H1 (cell line): Measurements from ENCODE around the gene MGST3. TPM values are rescaled to one million over a fixed set of nuclear protein-coding genes. Genes with fewer than 3 reads are reported as not detected.

Experiments used
- CHD2 ChIP-seq: IDR thresholded peaks from 2 replicates; pipeline ENCODE4 v1.6.1; 2012; ENCODE audit warnings: low read length, improper control_type of control experiment
- CTBP2 ChIP-seq: IDR thresholded peaks from 2 replicates; pipeline ENCODE4 v1.7.0; 2011; ENCODE audit warnings: borderline replicate concordance, mild to moderate bottlenecking, moderate library complexity, mixed read lengths, low read length; ENCODE audit not compliant: insufficient read depth, insufficient read length
- GABPA ChIP-seq: IDR thresholded peaks from 2 replicates; pipeline ENCODE4 v1.6.1; 2011; ENCODE audit warnings: mild to moderate bottlenecking, low read length, moderate library complexity, borderline replicate concordance; ENCODE audit not compliant: insufficient read depth
- SP4 ChIP-seq: IDR thresholded peaks from 2 replicates; pipeline ENCODE4 v1.6.1; 2012; ENCODE audit warnings: low read length, inconsistent platforms
- polyA plus RNA-seq, 7 experiments: library from polyadenylated mRNA; depleted of rRNA in 3 of 7; stranded (reverse) in 5 of 7; unstranded in 2 of 7; fragments of >200 nt in 5 of 7; fragments of 200-250 nt in 2 of 7; gene quantifications; 1 replicate in 5 of 7; 2 replicates in 1 of 7; 4 replicates in 1 of 7; pipeline versions ENCODE4 v1.2.1 to v1.2.3, GENCODE V29; 2011 to 2013; ENCODE audit warnings: missing spikeins in 2 of 7, mixed read lengths in 2 of 7
- total RNA-seq: library from RNA; stranded (reverse); fragmentation: NEBNext Ultra II Directional; extraction: Animal tissue kit (Norgen Biotek cat#: 25700); gene quantifications from 2 replicates; pipeline ENCODE4 v1.2.1, GENCODE V29; 2021
- TF ChIP-seq, protein P1 (sequence below): IDR thresholded peaks from 2 replicates; pipeline ENCODE4 v1.6.1; 2012; ENCODE audit warnings: low read length, inconsistent platforms

Gene MGST3
- total and polyA plus RNA-seq, 2 of the 8 experiments (the other 6 are each of a cell fraction or from before 2014, with no cell fraction given): 124 to 257 TPM

DNA sequence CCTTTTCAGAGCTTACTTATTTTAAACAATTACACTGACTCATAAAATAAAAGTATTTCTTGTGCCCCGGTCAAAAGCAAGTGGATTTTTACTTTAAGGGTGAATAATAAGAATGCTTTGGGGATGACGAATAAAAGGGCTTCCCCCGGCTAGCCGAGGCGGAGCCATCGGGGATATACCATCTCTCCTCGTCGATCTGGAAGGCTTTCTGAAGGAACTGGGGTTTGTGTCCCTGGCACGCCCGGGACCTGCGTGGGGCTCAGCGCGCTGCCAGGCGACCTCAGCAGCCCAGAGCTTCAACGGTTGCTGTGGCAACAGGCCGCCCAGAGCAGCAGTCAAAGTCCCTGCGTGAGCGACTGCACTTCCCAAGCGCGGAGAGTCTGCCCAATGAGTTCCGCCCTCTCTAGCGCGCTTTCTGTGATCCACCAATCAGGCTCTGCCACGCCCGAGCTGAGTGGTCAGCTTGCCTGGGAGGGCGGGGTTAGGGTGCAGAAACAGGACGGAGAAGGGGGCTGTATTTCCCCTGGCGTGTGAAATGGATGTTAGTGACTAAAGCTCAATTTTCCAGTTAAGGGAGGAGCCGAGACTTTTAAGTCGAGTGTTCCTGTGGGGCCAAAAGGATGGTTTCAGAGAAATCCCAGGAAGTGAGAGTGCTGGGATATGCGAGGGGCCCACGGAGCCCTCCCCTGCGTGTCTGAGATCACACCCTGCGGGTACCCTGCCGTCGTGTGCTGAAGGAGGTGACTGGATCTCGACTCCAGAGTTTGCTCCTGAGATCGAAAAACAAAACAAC lies 33.0 kb upstream of the MGST3 start (continued):
- TF ChIP-seq SP4 (no peak), CTBP2 (no peak), GABPA (no peak), CHD2 (no peak; the same call in 1 of the 2 replicates)
- TF ChIP-seq, protein P1, sequence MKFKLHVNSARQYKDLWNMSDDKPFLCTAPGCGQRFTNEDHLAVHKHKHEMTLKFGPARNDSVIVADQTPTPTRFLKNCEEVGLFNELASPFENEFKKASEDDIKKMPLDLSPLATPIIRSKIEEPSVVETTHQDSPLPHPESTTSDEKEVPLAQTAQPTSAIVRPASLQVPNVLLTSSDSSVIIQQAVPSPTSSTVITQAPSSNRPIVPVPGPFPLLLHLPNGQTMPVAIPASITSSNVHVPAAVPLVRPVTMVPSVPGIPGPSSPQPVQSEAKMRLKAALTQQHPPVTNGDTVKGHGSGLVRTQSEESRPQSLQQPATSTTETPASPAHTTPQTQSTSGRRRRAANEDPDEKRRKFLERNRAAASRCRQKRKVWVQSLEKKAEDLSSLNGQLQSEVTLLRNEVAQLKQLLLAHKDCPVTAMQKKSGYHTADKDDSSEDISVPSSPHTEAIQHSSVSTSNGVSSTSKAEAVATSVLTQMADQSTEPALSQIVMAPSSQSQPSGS: no peak
